ENCODE measurements around the gene LMNA.

DNA sequence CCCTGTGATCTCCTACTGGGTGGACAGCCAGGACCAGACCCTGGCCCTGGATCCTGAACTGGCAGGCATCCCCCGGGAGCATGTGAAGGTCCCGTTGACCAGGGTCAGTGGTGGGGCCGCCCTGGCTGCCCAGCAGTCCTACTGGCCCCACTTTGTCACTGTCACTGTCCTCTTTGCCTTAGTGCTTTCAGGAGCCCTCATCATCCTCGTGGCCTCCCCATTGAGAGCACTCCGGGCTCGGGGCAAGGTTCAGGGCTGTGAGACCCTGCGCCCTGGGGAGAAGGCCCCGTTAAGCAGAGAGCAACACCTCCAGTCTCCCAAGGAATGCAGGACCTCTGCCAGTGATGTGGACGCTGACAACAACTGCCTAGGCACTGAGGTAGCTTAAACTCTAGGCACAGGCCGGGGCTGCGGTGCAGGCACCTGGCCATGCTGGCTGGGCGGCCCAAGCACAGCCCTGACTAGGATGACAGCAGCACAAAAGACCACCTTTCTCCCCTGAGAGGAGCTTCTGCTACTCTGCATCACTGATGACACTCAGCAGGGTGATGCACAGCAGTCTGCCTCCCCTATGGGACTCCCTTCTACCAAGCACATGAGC lies 62.2 kb downstream of the LMNA start:
- TF ChIP-seq, protein P1, sequence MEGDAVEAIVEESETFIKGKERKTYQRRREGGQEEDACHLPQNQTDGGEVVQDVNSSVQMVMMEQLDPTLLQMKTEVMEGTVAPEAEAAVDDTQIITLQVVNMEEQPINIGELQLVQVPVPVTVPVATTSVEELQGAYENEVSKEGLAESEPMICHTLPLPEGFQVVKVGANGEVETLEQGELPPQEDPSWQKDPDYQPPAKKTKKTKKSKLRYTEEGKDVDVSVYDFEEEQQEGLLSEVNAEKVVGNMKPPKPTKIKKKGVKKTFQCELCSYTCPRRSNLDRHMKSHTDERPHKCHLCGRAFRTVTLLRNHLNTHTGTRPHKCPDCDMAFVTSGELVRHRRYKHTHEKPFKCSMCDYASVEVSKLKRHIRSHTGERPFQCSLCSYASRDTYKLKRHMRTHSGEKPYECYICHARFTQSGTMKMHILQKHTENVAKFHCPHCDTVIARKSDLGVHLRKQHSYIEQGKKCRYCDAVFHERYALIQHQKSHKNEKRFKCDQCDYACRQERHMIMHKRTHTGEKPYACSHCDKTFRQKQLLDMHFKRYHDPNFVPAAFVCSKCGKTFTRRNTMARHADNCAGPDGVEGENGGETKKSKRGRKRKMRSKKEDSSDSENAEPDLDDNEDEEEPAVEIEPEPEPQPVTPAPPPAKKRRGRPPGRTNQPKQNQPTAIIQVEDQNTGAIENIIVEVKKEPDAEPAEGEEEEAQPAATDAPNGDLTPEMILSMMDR (IDR thresholded peaks at IDR 0.05): no peak
- TF ChIP-seq POLR2A (IDR thresholded peaks at IDR 0.05): no peak
